ENCODE measurements around the gene CDH26. TPM values are rescaled to one million over a fixed set of nuclear protein-coding genes. Genes with fewer than 3 reads are reported as not detected.

CDH26 gene
- total RNA-seq, 2 experiments from 2014 or later: 0.19 to 0.36 TPM

DNA sequence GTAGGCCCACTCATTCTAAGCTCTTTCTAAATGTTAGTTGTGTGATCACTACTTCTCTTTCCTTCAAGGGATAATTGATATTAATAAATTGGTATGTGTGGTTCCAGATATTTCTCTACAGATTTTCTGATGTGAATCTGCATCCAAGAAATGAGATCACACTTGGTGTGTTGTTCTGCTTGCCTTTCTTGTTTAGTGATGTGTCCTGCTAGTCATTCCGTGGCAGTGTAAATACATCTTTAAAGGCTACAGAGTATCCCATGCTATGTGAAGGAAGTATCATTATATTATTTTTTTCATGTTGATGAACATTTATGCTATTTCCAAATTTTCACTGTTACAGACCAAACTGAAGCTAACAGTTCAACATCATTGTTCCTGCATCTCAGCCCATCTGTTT lies 13.2 kb downstream of the CDH26 start:
- Histone ChIP-seq H3K4me1 (ENCODE audit: insufficient read depth, low read length, poor library complexity, severe bottlenecking) (no peaks in the 10 kb centered on the region), H3K9me2 (ENCODE audit: insufficient read depth, low read length) (no peaks in the 10 kb centered on the region), H3K9me3 (ENCODE audit: low read length) (no peaks in the 10 kb centered on the region), H3K79me2 (ENCODE audit: insufficient read depth, low read depth, low read length) (no peaks in the 10 kb centered on the region), H3K4me2 (ENCODE audit: low read length) (no peak overlapping the region), H3K4me3 (ENCODE audit: low read depth, low read length, poor library complexity, severe bottlenecking) (no peak overlapping the region), H2AFZ (ENCODE audit: low read length) (no peak overlapping the region), H3K36me3 (ENCODE audit: insufficient read depth, low read length) (no peaks in the 10 kb centered on the region), H4K20me1 (ENCODE audit: insufficient read depth, low read length) (no peaks in the 10 kb centered on the region), H3K27ac (ENCODE audit: low read depth, low read length, poor library complexity, severe bottlenecking) (no peak overlapping the region)
- ChIA-PET POLR2A (no interaction called here), CTCF (ENCODE audit: unreplicated experiment) (no interaction called here)
- intact Hi-C loops (cut with micrococcal nuclease; ENCODE audit: unreplicated experiment): no loop called here
- BruUV-seq (replicated peaks): no TSS peak
- TF ChIP-seq CTCF (conservative IDR thresholded peaks at IDR 0.05; ENCODE audit: low read length) (no peak), EZH2phosphoT487 (IDR thresholded peaks at IDR 0.05; ENCODE audit: borderline replicate concordance, low read depth, low read length) (no peak)
- DNase-seq (ENCODE audit: low spot score): no peak

- H3K4me1 ChIP-seq (ENCODE audit: insufficient read depth, low read length, poor library complexity, severe bottlenecking): no peaks in the 10 kb centered on the region
- H3K9me3 ChIP-seq (ENCODE audit: low read length): no peaks in the 10 kb centered on the region
- no peak overlapping the region for H3K4me2 ChIP-seq (ENCODE audit: low read length)
- no peaks in the 10 kb centered on the region for H4K20me1 ChIP-seq (ENCODE audit: insufficient read depth, low read length)
- no peaks in the 10 kb centered on the region for H3K36me3 ChIP-seq (ENCODE audit: insufficient read depth, low read length)
- CTCF ChIA-PET (ENCODE audit: unreplicated experiment): no interaction called here
- DNase-seq (ENCODE audit: low spot score): no peak
- no peak for TF ChIP-seq EZH2phosphoT487 (IDR thresholded peaks at IDR 0.05; ENCODE audit: borderline replicate concordance, low read depth, low read length)
- no peak for TF ChIP-seq CTCF (conservative IDR thresholded peaks at IDR 0.05; ENCODE audit: low read length)
- intact Hi-C loops (cut with micrococcal nuclease; ENCODE audit: unreplicated experiment): no loop called here
- H2AFZ ChIP-seq (ENCODE audit: low read length): no peak overlapping the region
- POLR2A ChIA-PET: no interaction called here
- no peak overlapping the region for H3K27ac ChIP-seq (ENCODE audit: low read depth, low read length, poor library complexity, severe bottlenecking)
- no peaks in the 10 kb centered on the region for H3K9me2 ChIP-seq (ENCODE audit: insufficient read depth, low read length)
- no peaks in the 10 kb centered on the region for H3K79me2 ChIP-seq (ENCODE audit: insufficient read depth, low read depth, low read length)
- BruUV-seq (replicated peaks): no TSS peak
- H3K4me3 ChIP-seq (ENCODE audit: low read depth, low read length, poor library complexity, severe bottlenecking): no peak overlapping the region
Measured at GRCh38 chr20:59972037-59972801, 14.0 kb downstream of the CDH26 start.

GRCh38 chr20:59976156-59976782 lies 18.0 kb downstream of the CDH26 start:
- no peaks in the 10 kb centered on the region for H3K36me3 ChIP-seq (ENCODE audit: insufficient read depth, low read length)
- H3K4me2 ChIP-seq (ENCODE audit: low read length): no peak overlapping the region
- H3K9me2 ChIP-seq (ENCODE audit: insufficient read depth, low read length): no peaks in the 10 kb centered on the region
- no peak overlapping the region for H3K4me3 ChIP-seq (ENCODE audit: low read depth, low read length, poor library complexity, severe bottlenecking)
- POLR2A ChIA-PET: no interaction called here
- no peaks in the 10 kb centered on the region for H3K9me3 ChIP-seq (ENCODE audit: low read length)
- TF ChIP-seq CTCF (conservative IDR thresholded peaks at IDR 0.05; ENCODE audit: low read length) (no peak), EZH2phosphoT487 (IDR thresholded peaks at IDR 0.05; ENCODE audit: borderline replicate concordance, low read depth, low read length) (no peak)
- no peak overlapping the region for H3K27ac ChIP-seq (ENCODE audit: low read depth, low read length, poor library complexity, severe bottlenecking)
- intact Hi-C loops (cut with micrococcal nuclease; ENCODE audit: unreplicated experiment): no loop called here
- BruUV-seq (replicated peaks): no TSS peak
- DNase-seq (ENCODE audit: low spot score): no peak
- no peaks in the 10 kb centered on the region for H3K4me1 ChIP-seq (ENCODE audit: insufficient read depth, low read length, poor library complexity, severe bottlenecking)
- H4K20me1 ChIP-seq (ENCODE audit: insufficient read depth, low read length): no peaks in the 10 kb centered on the region
- CTCF ChIA-PET (ENCODE audit: unreplicated experiment): no interaction called here
- H2AFZ ChIP-seq (ENCODE audit: low read length): no peak overlapping the region
- H3K79me2 ChIP-seq (ENCODE audit: insufficient read depth, low read depth, low read length): no peaks in the 10 kb centered on the region

Data from OCI-LY7 (cell line).